Kidney glomerular epithelial cell (primary cell): Measurements from ENCODE around the gene C2orf80.
A peak's percentile ranks its signal among the peaks of the same experiment; 100 is the strongest.
"Not testable (repeated sequence)": the region's sequence is repeated elsewhere in the genome, so short reads cannot be mapped to it uniquely, and the experiment has no call there.

Source experiments
- DNase-seq: peaks from one replicate; lab custom pipeline; 2025; lab: John Stamatoyannopoulos, UW

C2orf80 gene

GRCh38 chr2:208135794-208136715 is 53.8 kb downstream of the C2orf80 start:
- DNase-seq = no peak

- DNase-seq = no peak
Measured at GRCh38 chr2:208134928-208135586, 54.8 kb downstream of the C2orf80 start.

- no peak for DNase-seq
Measured at GRCh38 chr2:208130712-208131110, 59.1 kb downstream of the C2orf80 start.

- peak; percentile 24 for DNase-seq
Measured at GRCh38 chr2:208129744-208130711, 59.8 kb downstream of the C2orf80 start, which contains the start of gene CRYGC. Gene CRYGC (minus strand): TSS chr2:208129828. CDS start chr2:208129792, 36 bp downstream.

- no peak for DNase-seq
Measured at GRCh38 chr2:208128136-208128535, 61.7 kb downstream of the C2orf80 start.

GRCh38 chr2:208127090-208127489 is 62.7 kb downstream of the C2orf80 start:
- DNase-seq = no peak

- no peak for DNase-seq
Measured at GRCh38 chr2:208125251-208125650, 64.6 kb downstream of the C2orf80 start.

GRCh38 chr2:208124013-208124715 is 65.7 kb downstream of the C2orf80 start, which contains the start of gene CRYGD:
Gene CRYGD (minus strand): TSS chr2:208124524. CDS start chr2:208124473, 51 bp downstream.
- not testable (repeated sequence) for DNase-seq

- no peak for DNase-seq
Measured at GRCh38 chr2:208122248-208122647, 67.6 kb downstream of the C2orf80 start.

- DNase-seq = no peak
Measured at GRCh38 chr2:208118918-208119317, 70.9 kb downstream of the C2orf80 start.

GRCh38 chr2:208117390-208117789 is 72.4 kb downstream of the C2orf80 start:
- not testable (repeated sequence) for DNase-seq
